SK-N-SH treated with all-trans-retinoic acid at 6 μM for 48 hours (cell line): ENCODE results near the gene TMEM37.
"Not testable (repeated sequence)": the region's sequence is repeated elsewhere in the genome, so short reads cannot be mapped to it uniquely, and the experiment has no call there.

Experiments
- OSR1 ChIP-seq: fragments of 250-450 bp; sonication (Bioruptor Pico); IDR thresholded peaks from 2 replicates; pipeline ENCODE4 v1.8.0; 2022; ENCODE audit warnings: moderate library complexity, mild to moderate bottlenecking, inconsistent platforms
- TF ChIP-seq, protein P1 (sequence below): fragments of 250-450 bp; sonication (Bioruptor Pico); IDR thresholded peaks from 2 replicates; pipeline ENCODE4 v1.8.0; 2021; ENCODE audit warnings: low read depth, mild to moderate bottlenecking, moderate library complexity, borderline replicate concordance

DNA sequence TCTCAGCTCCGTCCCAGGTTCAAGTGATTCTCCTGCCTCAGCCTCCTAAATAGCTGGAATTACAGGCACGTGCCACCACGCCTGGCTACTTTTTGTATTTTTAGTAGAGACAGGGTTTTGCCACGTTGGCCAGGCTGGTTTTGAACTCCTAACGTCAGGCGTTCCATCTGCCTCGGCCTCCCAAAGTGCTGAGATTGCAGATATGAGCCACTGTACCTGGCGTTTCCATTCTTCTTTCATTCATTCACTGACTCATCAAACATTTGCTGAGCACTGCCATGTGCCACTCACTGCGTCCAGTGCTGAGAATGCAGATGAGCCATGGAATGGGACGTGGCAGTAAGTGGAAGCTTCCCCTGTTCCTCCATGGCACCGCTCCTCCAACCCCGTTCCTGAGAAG is 28.0 kb upstream of the TMEM37 start:
- TF ChIP-seq OSR1 (CRISPR knock-in tag): not testable (repeated sequence)
- TF ChIP-seq, protein P1, sequence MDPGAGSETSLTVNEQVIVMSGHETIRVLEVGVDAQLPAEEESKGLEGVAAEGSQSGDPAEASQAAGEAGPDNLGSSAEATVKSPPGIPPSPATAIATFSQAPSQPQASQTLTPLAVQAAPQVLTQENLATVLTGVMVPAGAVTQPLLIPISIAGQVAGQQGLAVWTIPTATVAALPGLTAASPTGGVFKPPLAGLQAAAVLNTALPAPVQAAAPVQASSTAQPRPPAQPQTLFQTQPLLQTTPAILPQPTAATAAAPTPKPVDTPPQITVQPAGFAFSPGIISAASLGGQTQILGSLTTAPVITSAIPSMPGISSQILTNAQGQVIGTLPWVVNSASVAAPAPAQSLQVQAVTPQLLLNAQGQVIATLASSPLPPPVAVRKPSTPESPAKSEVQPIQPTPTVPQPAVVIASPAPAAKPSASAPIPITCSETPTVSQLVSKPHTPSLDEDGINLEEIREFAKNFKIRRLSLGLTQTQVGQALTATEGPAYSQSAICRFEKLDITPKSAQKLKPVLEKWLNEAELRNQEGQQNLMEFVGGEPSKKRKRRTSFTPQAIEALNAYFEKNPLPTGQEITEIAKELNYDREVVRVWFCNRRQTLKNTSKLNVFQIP: not testable (repeated sequence)
